ENCODE results near the gene ARPC1A. TPM values are rescaled to one million over a fixed set of nuclear protein-coding genes. Genes with fewer than 3 reads are reported as not detected.
"Not testable (repeated sequence)": the region's sequence is repeated elsewhere in the genome, so short reads cannot be mapped to it uniquely, and the experiment has no call there.

Gene ARPC1A
- total RNA-seq, 1 donor from 2014 or later, result 53.2 TPM

DNA sequence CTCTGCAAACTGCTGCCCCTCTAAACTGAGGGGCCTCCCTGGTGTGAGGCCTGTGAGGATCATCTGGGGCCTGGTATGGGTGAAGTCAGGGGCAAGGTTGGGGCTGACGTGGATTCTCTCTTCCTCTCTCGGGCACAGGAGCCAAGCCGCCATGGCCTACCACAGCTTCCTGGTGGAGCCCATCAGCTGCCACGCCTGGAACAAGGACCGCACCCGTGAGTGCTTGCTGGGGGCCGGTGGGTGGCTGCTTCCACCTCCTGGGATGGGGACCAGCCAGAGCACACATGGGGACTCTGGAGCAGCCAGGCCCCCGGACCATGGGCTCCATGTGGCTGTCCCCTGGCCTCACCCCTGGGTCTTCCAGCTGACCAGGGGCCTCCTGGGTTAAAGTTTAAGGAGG, 59.9 kb downstream of the ARPC1A start:
- H3K36me3 ChIP-seq (ENCODE audit: control insufficient read depth in 3 of 3, insufficient read depth in 3 of 3, low read length in 3 of 3), result peaks cover 10 to 16% (median 15%) of the 10 kb centered on the region in 3 donors

DNA sequence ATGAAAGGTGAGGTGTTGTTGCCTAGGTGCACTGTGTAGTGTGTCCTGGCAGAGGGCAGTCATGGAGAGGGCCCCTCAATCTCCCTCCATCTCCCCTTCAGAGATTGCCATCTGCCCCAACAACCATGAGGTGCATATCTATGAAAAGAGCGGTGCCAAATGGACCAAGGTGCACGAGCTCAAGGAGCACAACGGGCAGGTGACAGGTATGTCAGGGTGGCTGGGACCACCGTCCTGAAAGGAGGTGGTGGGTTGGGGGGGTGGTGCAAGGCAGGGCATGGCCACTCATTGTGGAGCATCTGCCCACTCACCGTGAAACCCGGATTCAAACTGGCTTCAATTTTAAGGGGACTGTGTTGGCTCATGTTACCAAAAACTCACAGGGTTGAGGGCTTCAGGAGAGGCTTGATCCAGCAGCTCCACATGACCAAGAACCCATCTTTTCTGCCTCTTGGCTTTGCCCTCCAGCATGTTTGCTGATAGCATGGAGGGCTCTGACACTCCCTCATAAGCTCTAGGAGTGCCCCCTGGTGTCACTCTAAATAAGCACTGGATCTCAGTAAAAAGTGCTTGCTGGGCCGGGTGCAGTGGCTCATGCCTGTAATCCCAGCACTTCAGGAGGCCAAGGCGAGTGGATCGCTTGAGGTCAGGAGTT, 61.0 kb downstream of the ARPC1A start:
- H3K9ac ChIP-seq (ENCODE audit: low read depth in 1 of 3, low read length in 3 of 3), result no peak overlapping the region
- H3K36me3 ChIP-seq (ENCODE audit: control insufficient read depth in 3 of 3, insufficient read depth in 3 of 3, low read length in 3 of 3), result peaks cover 15 to 23% (median 22%) of the 10 kb centered on the region in 3 donors
- H3K27ac ChIP-seq (ENCODE audit: low read depth, low read length), result no peak overlapping the region
- H3K4me1 ChIP-seq (ENCODE audit: control insufficient read depth in 3 of 3, insufficient read depth in 3 of 3, low read length in 3 of 3), result peaks cover 0 to 2% (median 0%) of the 10 kb centered on the region in 3 donors
- H3K4me3 ChIP-seq (ENCODE audit: low read length in 3 of 3), result no peak overlapping the region
- no peaks in the 10 kb centered on the region for H3K27me3 ChIP-seq (ENCODE audit: control insufficient read depth in 3 of 3, insufficient read depth in 3 of 3, low read length in 3 of 3)
- H3K9me3 ChIP-seq (ENCODE audit: control insufficient read depth in 3 of 3, low read length in 3 of 3), result no peaks in the 10 kb centered on the region

More for the DNA sequence above, 59.9 kb downstream of the ARPC1A start:
- Histone ChIP-seq H3K4me3 (ENCODE audit: low read length in 3 of 3) (no peak overlapping the region), H3K9ac (ENCODE audit: low read depth in 1 of 3, low read length in 3 of 3) (no peak overlapping the region), H3K9me3 (ENCODE audit: control insufficient read depth in 3 of 3, low read length in 3 of 3) (no peaks in the 10 kb centered on the region), H3K4me1 (ENCODE audit: control insufficient read depth in 3 of 3, insufficient read depth in 3 of 3, low read length in 3 of 3) (peaks cover 10 to 13% (median 11%) of the 10 kb centered on the region in 3 donors), H3K27me3 (ENCODE audit: control insufficient read depth in 3 of 3, insufficient read depth in 3 of 3, low read length in 3 of 3) (no peaks in the 10 kb centered on the region), H3K27ac (ENCODE audit: low read depth, low read length) (no peak overlapping the region)

DNA sequence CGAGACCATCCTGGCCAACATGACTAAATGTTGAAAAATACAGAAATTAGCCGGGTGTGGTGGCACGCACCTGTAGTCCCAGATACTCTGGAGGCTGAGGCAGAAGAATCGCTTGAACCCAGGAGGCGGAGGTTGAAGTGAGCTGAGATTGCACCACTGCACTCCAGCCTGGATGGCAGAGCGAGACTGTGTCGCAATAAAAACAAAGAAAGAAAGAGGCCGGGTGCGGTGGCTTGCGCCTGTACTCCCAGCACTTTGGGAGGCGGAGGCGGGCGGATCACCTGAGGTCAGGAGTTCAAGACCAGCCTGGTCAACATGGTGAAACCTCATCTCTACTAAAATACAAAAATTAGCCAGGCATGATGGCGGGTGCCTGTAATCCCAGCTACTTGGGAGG, 61.5 kb downstream of the ARPC1A start:
- H3K27me3 ChIP-seq (ENCODE audit: control insufficient read depth in 3 of 3, insufficient read depth in 3 of 3, low read length in 3 of 3); H3K9me3 ChIP-seq (ENCODE audit: control insufficient read depth in 3 of 3, low read length in 3 of 3); H3K4me1 ChIP-seq (ENCODE audit: control insufficient read depth in 3 of 3, insufficient read depth in 3 of 3, low read length in 3 of 3); H3K4me3 ChIP-seq (ENCODE audit: low read length in 3 of 3); H3K27ac ChIP-seq (ENCODE audit: low read depth, low read length); H3K9ac ChIP-seq (ENCODE audit: low read depth in 1 of 3, low read length in 3 of 3): not testable (repeated sequence)
- peaks cover 15 to 23% (median 22%) of the 10 kb centered on the region in 3 donors for H3K36me3 ChIP-seq (ENCODE audit: control insufficient read depth in 3 of 3, insufficient read depth in 3 of 3, low read length in 3 of 3)

DNA sequence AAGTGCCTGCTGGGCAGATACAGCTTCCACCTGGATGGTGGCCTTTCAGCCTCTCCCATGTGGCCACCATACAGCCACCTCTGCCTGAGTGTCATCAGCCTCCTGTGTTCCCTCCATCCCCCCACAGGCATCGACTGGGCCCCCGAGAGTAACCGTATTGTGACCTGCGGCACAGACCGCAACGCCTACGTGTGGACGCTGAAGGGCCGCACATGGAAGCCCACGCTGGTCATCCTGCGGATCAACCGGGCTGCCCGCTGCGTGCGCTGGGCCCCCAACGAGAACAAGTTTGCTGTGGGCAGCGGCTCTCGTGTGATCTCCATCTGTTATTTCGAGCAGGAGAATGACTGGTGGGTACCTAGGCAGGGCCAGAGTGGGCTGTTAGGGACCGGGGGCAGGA, 62.2 kb downstream of the ARPC1A start:
- Histone ChIP-seq H3K4me3 (ENCODE audit: low read length in 3 of 3) (no peak overlapping the region), H3K36me3 (ENCODE audit: control insufficient read depth in 3 of 3, insufficient read depth in 3 of 3, low read length in 3 of 3) (peaks cover 15 to 23% (median 22%) of the 10 kb centered on the region in 3 donors), H3K9me3 (ENCODE audit: control insufficient read depth in 3 of 3, low read length in 3 of 3) (no peaks in the 10 kb centered on the region), H3K4me1 (ENCODE audit: control insufficient read depth in 3 of 3, insufficient read depth in 3 of 3, low read length in 3 of 3) (peaks cover 3 to 10% (median 9%) of the 10 kb centered on the region in 3 donors), H3K27ac (ENCODE audit: low read depth, low read length) (no peak overlapping the region), H3K27me3 (ENCODE audit: control insufficient read depth in 3 of 3, insufficient read depth in 3 of 3, low read length in 3 of 3) (no peaks in the 10 kb centered on the region), H3K9ac (ENCODE audit: low read depth in 1 of 3, low read length in 3 of 3) (no peak overlapping the region)

DNA sequence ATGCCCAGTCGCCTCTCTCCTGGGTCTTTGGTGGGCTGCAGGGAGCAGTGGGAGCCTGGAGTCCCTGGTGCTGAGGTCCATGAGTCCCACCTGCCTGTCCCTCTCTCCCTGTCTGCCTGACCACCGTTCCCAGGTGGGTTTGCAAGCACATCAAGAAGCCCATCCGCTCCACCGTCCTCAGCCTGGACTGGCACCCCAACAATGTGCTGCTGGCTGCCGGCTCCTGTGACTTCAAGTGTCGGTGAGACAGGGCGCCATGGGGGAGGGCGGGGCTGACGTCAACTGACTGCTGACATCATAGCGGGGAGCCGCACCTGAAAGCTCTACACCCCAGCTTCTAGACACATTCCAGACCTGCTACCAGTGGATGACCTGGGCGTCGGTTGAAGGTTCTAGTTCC, 64.1 kb downstream of the ARPC1A start:
- no peaks in the 10 kb centered on the region for H3K9me3 ChIP-seq (ENCODE audit: control insufficient read depth in 3 of 3, low read length in 3 of 3)
- H3K4me1 ChIP-seq (ENCODE audit: control insufficient read depth in 3 of 3, insufficient read depth in 3 of 3, low read length in 3 of 3), result peaks cover 12 to 23% (median 20%) of the 10 kb centered on the region in 3 donors
- H3K4me3 ChIP-seq (ENCODE audit: low read length in 3 of 3), result no peak overlapping the region
- no peak overlapping the region for H3K27ac ChIP-seq (ENCODE audit: low read depth, low read length)
- H3K9ac ChIP-seq (ENCODE audit: low read depth in 1 of 3, low read length in 3 of 3), result no peak overlapping the region
- peaks cover 20 to 28% (median 25%) of the 10 kb centered on the region in 3 donors for H3K36me3 ChIP-seq (ENCODE audit: control insufficient read depth in 3 of 3, insufficient read depth in 3 of 3, low read length in 3 of 3)
- H3K27me3 ChIP-seq (ENCODE audit: control insufficient read depth in 3 of 3, insufficient read depth in 3 of 3, low read length in 3 of 3), result no peaks in the 10 kb centered on the region

DNA sequence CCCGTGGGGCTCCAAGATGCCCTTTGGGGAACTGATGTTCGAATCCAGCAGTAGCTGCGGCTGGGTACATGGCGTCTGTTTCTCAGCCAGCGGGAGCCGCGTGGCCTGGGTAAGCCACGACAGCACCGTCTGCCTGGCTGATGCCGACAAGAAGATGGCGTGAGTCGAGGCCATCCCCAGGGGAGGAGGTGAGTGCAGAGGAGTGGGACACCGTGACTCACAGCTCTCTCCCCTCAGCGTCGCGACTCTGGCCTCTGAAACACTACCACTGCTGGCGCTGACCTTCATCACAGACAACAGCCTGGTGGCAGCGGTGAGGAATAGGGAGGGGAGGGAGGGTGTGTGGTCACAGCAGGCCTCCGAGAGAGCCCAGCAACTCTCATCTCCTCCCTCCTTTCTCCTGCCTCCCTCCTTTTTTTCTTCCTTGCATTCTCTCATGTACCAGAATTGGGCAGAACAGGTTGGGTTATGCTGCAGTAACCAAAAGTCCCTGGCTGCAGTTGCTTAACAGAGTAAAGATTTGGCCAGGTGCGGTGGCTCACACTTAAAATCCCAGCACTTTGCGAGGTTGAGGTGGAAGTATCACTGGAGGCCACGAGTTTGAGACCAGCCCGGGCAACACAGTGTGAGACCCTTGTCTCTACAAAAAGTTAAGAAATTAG, 65.4 kb downstream of the ARPC1A start:
- Histone ChIP-seq H3K27ac (ENCODE audit: low read depth, low read length) (no peak overlapping the region), H3K4me3 (ENCODE audit: low read length in 3 of 3) (no peak overlapping the region), H3K36me3 (ENCODE audit: control insufficient read depth in 3 of 3, insufficient read depth in 3 of 3, low read length in 3 of 3) (peaks cover 24 to 39% (median 35%) of the 10 kb centered on the region in 3 donors), H3K9ac (ENCODE audit: low read depth in 1 of 3, low read length in 3 of 3) (no peak overlapping the region), H3K27me3 (ENCODE audit: control insufficient read depth in 3 of 3, insufficient read depth in 3 of 3, low read length in 3 of 3) (no peaks in the 10 kb centered on the region), H3K4me1 (ENCODE audit: control insufficient read depth in 3 of 3, insufficient read depth in 3 of 3, low read length in 3 of 3) (peaks cover 12 to 23% (median 20%) of the 10 kb centered on the region in 3 donors), H3K9me3 (ENCODE audit: control insufficient read depth in 3 of 3, low read length in 3 of 3) (no peaks in the 10 kb centered on the region)

DNA sequence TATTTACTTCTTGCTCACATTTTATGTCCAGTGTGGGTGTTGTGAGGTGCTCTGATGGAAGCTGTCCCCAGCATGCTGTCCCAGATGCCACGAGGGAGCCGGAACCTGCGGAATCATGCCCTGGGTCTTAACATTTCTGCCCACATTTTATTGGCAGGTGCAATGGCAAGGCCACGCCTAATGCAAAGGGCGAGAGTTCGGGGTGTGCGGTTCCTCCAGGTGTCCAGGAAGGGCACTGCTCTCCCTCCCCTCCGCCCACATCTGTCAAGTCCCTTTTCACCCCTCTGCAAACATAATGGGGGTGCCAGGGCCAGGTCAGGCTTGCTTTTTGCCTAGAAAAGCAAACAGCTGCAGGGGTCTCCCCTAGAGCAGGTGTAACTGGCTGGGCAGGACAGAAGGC, 66.3 kb downstream of the ARPC1A start:
- Histone ChIP-seq H3K4me1 (ENCODE audit: control insufficient read depth in 3 of 3, insufficient read depth in 3 of 3, low read length in 3 of 3) (peaks cover 12 to 23% (median 20%) of the 10 kb centered on the region in 3 donors), H3K27me3 (ENCODE audit: control insufficient read depth in 3 of 3, insufficient read depth in 3 of 3, low read length in 3 of 3) (no peaks in the 10 kb centered on the region), H3K9me3 (ENCODE audit: control insufficient read depth in 3 of 3, low read length in 3 of 3) (no peaks in the 10 kb centered on the region), H3K27ac (ENCODE audit: low read depth, low read length) (no peak overlapping the region), H3K9ac (ENCODE audit: low read depth in 1 of 3, low read length in 3 of 3) (peak overlapping the region in 1 of 3 donors; percentile 75), H3K36me3 (ENCODE audit: control insufficient read depth in 3 of 3, insufficient read depth in 3 of 3, low read length in 3 of 3) (peaks cover 23 to 41% (median 38%) of the 10 kb centered on the region in 3 donors), H3K4me3 (ENCODE audit: low read length in 3 of 3) (no peak overlapping the region)

DNA sequence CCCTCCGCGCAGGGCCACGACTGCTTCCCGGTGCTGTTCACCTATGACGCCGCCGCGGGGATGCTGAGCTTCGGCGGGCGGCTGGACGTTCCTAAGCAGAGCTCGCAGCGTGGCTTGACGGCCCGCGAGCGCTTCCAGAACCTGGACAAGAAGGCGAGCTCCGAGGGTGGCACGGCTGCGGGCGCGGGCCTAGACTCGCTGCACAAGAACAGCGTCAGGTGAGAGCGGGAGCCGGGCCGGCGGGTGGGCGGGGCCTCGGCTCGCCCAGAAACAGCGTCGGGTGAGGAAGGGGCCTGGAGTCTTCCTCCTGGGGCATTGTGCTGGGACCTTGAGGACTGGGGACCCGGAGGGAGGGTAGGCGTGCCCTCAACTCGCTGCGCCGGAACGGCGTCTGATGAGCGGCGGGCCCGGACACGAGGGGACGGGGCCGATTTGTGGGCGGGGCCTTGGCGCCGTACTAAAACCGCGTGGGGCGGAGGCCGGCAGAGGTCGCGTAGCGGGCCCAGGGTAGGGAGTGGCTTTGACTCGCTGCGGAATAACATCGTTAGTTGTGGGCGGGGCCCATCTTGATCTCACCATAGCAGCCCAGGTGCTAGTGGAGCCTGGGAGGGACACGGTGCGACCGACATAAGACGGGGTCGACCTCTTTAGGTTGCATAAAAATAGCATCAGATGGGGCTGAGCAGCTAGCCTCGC, 67.1 kb downstream of the ARPC1A start:
- H3K4me3 ChIP-seq (ENCODE audit: low read length in 3 of 3), result peak overlapping the region; percentile 62 to 87 (median 84)
- H3K36me3 ChIP-seq (ENCODE audit: control insufficient read depth in 3 of 3, insufficient read depth in 3 of 3, low read length in 3 of 3), result peaks cover 31 to 49% (median 44%) of the 10 kb centered on the region in 3 donors
- H3K27ac ChIP-seq (ENCODE audit: low read depth, low read length), result peak overlapping the region; percentile 45
- no peaks in the 10 kb centered on the region for H3K9me3 ChIP-seq (ENCODE audit: control insufficient read depth in 3 of 3, low read length in 3 of 3)
- peak overlapping the region; percentile 57 to 75 (median 61) for H3K9ac ChIP-seq (ENCODE audit: low read depth in 1 of 3, low read length in 3 of 3)
- peaks cover 12 to 23% (median 20%) of the 10 kb centered on the region in 3 donors for H3K4me1 ChIP-seq (ENCODE audit: control insufficient read depth in 3 of 3, insufficient read depth in 3 of 3, low read length in 3 of 3)
- no peaks in the 10 kb centered on the region for H3K27me3 ChIP-seq (ENCODE audit: control insufficient read depth in 3 of 3, insufficient read depth in 3 of 3, low read length in 3 of 3)

DNA sequence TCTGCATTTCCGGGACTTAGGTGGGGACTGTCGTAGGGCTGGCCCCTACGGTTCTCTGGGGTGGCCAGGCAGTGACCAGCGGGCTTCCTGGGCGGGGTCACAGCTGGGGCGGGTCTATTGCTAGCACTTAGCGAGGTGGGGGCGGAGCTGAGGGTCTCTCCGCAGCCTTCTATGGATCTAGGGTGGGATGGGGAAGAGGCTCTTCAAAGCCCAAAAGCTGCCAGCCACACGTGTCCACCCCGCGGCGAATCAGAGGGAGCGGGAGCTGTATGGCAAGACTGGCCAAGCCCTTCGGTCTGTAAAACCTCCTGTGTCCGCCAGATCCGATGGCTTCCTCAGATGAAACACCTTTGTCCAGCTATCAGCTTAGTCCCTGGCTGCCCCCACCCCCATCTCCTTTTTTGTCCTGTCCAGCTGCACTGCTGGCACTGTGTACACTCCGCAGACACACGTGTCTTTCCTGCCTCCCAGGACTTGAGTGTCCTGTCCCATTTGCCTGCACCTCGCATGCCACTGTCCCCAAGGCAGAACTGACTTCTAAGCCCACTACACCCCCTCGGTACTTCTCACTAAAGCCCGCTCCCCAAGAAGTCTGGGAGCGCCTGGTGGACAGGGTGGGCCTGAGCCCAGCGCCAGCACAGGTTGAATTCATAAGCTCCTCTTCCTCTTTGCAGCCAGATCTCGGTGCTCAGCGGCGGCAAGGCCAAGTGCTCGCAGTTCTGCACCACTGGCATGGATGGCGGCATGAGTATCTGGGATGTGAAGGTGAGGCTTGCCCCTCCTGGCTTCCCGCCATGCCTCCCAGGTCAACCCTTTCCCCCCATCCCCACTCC, 67.9 kb downstream of the ARPC1A start:
- Histone ChIP-seq H3K27me3 (ENCODE audit: control insufficient read depth in 3 of 3, insufficient read depth in 3 of 3, low read length in 3 of 3) (no peaks in the 10 kb centered on the region), H3K4me1 (ENCODE audit: control insufficient read depth in 3 of 3, insufficient read depth in 3 of 3, low read length in 3 of 3) (peaks cover 12 to 23% (median 20%) of the 10 kb centered on the region in 3 donors), H3K4me3 (ENCODE audit: low read length in 3 of 3) (peak overlapping the region; percentile 62 to 87 (median 84)), H3K9me3 (ENCODE audit: control insufficient read depth in 3 of 3, low read length in 3 of 3) (no peaks in the 10 kb centered on the region), H3K27ac (ENCODE audit: low read depth, low read length) (peak overlapping the region; percentile 45), H3K9ac (ENCODE audit: low read depth in 1 of 3, low read length in 3 of 3) (peak overlapping the region; percentile 57 to 75 (median 61)), H3K36me3 (ENCODE audit: control insufficient read depth in 3 of 3, insufficient read depth in 3 of 3, low read length in 3 of 3) (peaks cover 36 to 49% (median 43%) of the 10 kb centered on the region in 3 donors)

All from skeletal muscle tissue (tissue), 4 donors.